ENCODE measurements around the gene RPRD1A. TPM values are rescaled to one million over a fixed set of nuclear protein-coding genes. Genes with fewer than 3 reads are reported as not detected.
"Not testable (repeated sequence)": the region's sequence is repeated elsewhere in the genome, so short reads cannot be mapped to it uniquely, and the experiment has no call there.

Gene RPRD1A
- total RNA-seq, 1 donor from 2014 or later: 44.7 TPM

- H3K4me1 ChIP-seq: no peaks in the 10 kb centered on the region
- intact Hi-C loops (cut with DNase I): no loop called here
- no peak overlapping the region for H3K27ac ChIP-seq
- H3K4me3 ChIP-seq: no peak overlapping the region
- no peak for DNase-seq (ENCODE audit: extremely low spot score in 2 of 2)
- no peaks in the 10 kb centered on the region for H3K36me3 ChIP-seq
- TF ChIP-seq CTCF (IDR thresholded peaks at IDR 0.05): no peak
- no peak for TF ChIP-seq POLR2AphosphoS5 (IDR thresholded peaks at IDR 0.05; ENCODE audit: insufficient read depth in 1 of 2, low read depth in 1 of 2)
- no peak for TF ChIP-seq POLR2A (IDR thresholded peaks at IDR 0.05)
- H3K27me3 ChIP-seq: no peaks in the 10 kb centered on the region
- no peaks in the 10 kb centered on the region for H3K9me3 ChIP-seq
Observed at GRCh38 chr18:36089001-36089400, 21.6 kb upstream of the RPRD1A start.

DNA sequence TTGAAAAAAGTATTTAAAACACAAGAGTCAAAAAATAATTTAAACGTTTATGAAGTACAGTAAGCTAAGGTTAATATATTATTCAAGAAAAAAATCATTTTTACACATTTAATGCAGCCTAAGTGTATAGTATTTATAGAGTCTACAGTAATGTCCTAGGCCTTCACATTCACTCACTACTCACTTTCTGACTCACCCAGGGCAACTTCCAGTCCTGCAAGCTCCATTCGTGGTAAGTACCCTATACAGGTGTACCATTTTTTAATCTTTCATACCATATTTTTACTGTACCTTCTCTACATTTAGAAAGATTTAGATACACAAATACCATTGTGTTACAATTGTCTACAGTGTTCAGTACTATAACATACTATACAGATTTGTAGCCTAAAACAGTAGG, 20.9 kb upstream of the RPRD1A start:
- intact Hi-C loops (cut with DNase I): no loop called here
- no peak for TF ChIP-seq POLR2AphosphoS5 (IDR thresholded peaks at IDR 0.05; ENCODE audit: insufficient read depth in 1 of 2, low read depth in 1 of 2)
- TF ChIP-seq CTCF (IDR thresholded peaks at IDR 0.05): no peak
- TF ChIP-seq POLR2A (IDR thresholded peaks at IDR 0.05): no peak

DNA sequence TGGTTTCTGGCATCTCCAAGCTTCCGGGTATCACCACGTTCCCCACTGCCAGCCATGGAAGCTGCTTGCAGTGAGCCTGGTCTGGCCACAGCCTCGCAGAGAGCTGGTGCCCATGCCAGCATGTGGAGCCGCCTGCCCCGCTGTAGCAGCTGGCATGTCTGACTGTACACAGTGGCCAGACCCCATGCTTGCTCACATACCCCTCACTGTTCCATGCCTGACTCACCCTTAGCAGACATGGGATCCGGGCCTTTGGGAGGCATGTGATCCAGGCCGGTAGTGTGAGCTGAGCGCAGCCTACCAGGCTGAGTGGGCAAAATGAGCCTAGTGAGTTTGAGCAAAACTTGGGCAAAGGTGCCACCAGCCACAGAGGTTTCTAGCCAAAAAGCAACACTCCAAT, 18.8 kb upstream of the RPRD1A start:
- Histone ChIP-seq H3K27ac (no peak overlapping the region), H3K27me3 (no peaks in the 10 kb centered on the region), H3K9me3 (no peaks in the 10 kb centered on the region), H3K4me3 (no peak overlapping the region), H3K36me3 (no peaks in the 10 kb centered on the region), H3K4me1 (no peaks in the 10 kb centered on the region)
- DNase-seq (ENCODE audit: extremely low spot score in 2 of 2): no peak
- intact Hi-C loops (cut with DNase I): no loop called here
- no peak for TF ChIP-seq CTCF (IDR thresholded peaks at IDR 0.05)
- no peak for TF ChIP-seq POLR2AphosphoS5 (IDR thresholded peaks at IDR 0.05; ENCODE audit: insufficient read depth in 1 of 2, low read depth in 1 of 2)
- no peak for TF ChIP-seq POLR2A (IDR thresholded peaks at IDR 0.05)

More for the DNA sequence above, 20.9 kb upstream of the RPRD1A start:
- Histone ChIP-seq H3K4me1 (no peaks in the 10 kb centered on the region), H3K4me3 (no peak overlapping the region), H3K27ac (no peak overlapping the region), H3K36me3 (no peaks in the 10 kb centered on the region), H3K9me3 (no peaks in the 10 kb centered on the region), H3K27me3 (no peaks in the 10 kb centered on the region)
- no peak for DNase-seq (ENCODE audit: extremely low spot score in 2 of 2)

- Histone ChIP-seq H3K9me3 (no peaks in the 10 kb centered on the region), H3K4me3 (no peak overlapping the region), H3K36me3 (no peaks in the 10 kb centered on the region), H3K27me3 (no peaks in the 10 kb centered on the region), H3K27ac (no peak overlapping the region), H3K4me1 (no peaks in the 10 kb centered on the region)
- intact Hi-C loops (cut with DNase I): no loop called here
- DNase-seq (ENCODE audit: extremely low spot score in 2 of 2): no peak
- TF ChIP-seq POLR2A (IDR thresholded peaks at IDR 0.05): no peak
- TF ChIP-seq POLR2AphosphoS5 (IDR thresholded peaks at IDR 0.05; ENCODE audit: insufficient read depth in 1 of 2, low read depth in 1 of 2): no peak
- TF ChIP-seq CTCF (IDR thresholded peaks at IDR 0.05): no peak
Observed at GRCh38 chr18:36085195-36085594, 17.8 kb upstream of the RPRD1A start.

DNA sequence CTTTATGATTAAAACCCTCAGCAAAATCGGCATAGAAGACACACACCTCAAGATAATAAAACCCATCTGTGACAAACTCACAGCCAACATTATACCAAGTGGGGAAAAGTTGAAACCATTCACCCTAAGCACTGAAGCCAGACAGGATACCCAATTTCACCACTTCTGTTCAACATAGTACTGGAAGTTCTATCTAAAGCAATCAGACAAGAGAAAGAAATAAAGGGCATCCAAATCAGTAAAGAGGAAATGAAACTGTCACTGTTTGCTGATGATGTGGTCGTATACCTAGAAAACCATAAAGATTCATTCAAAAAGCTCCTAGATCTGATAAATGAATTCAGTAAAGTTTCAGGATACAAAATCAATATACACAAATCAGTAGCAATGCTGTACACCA, 16.4 kb upstream of the RPRD1A start:
- DNase-seq (ENCODE audit: extremely low spot score in 2 of 2): no peak
- Histone ChIP-seq H3K9me3 (no peaks in the 10 kb centered on the region), H3K27me3 (no peaks in the 10 kb centered on the region), H3K4me3 (no peak overlapping the region), H3K27ac (no peak overlapping the region), H3K36me3 (no peaks in the 10 kb centered on the region), H3K4me1 (no peaks in the 10 kb centered on the region)
- intact Hi-C loops (cut with DNase I): no loop called here
- no peak for TF ChIP-seq POLR2A (IDR thresholded peaks at IDR 0.05)
- no peak for TF ChIP-seq POLR2AphosphoS5 (IDR thresholded peaks at IDR 0.05; ENCODE audit: insufficient read depth in 1 of 2, low read depth in 1 of 2)
- no peak for TF ChIP-seq CTCF (IDR thresholded peaks at IDR 0.05)

- H3K9me3 ChIP-seq; DNase-seq (ENCODE audit: extremely low spot score in 2 of 2); H3K27me3 ChIP-seq; H3K4me3 ChIP-seq; H3K36me3 ChIP-seq; H3K4me1 ChIP-seq; H3K27ac ChIP-seq; intact Hi-C loops (cut with DNase I): not testable (repeated sequence)
Observed at GRCh38 chr18:36081118-36081517, 13.8 kb upstream of the RPRD1A start.

All from vagina (tissue), 2 donors.